Keratinocyte (primary cell): ENCODE results near the gene PRKAG2.

Experiments used
- CTCF ChIP-seq, 3 experiments: IDR thresholded peaks in 1 of 3; conservative IDR thresholded peaks in 1 of 3; optimal IDR thresholded peaks in 1 of 3; 2 replicates in 2 of 3; 3 replicates in 1 of 3; pipeline versions ENCODE3 to v1.5.1; 2011; ENCODE audit warnings: low read length in 3 of 3, mild to moderate bottlenecking in 3 of 3, moderate library complexity in 2 of 3, control low read depth in 1 of 3, inconsistent platforms in 1 of 3; ENCODE audit not compliant: insufficient read depth in 2 of 3; ENCODE audit errors: extremely low read depth in 1 of 3
- EZH2 ChIP-seq: IDR thresholded peaks from one replicate; pipeline ENCODE4 v1.6.1; 2012; ENCODE audit warnings: inconsistent platforms, mild to moderate bottlenecking, low read length, moderate library complexity

- TF ChIP-seq CTCF (optimal IDR thresholded peaks at IDR 0.05 in 1 of 3, IDR thresholded peaks at IDR 0.05 in 1 of 3, conservative IDR thresholded peaks at IDR 0.05 in 1 of 3; ENCODE audit: extremely low read depth in 1 of 3, insufficient read depth in 2 of 3, low read length in 3 of 3) (no peak), EZH2 (no peak)
These were observed 114.2 kb downstream of the PRKAG2 start for GRCh38 chr7:151762583-151763245.
